Activated naive CD8-positive, alpha-beta T cell treated with anti-CD3 and anti-CD28 coated beads, Interleukin-2, amount 50 U/mL, for 24 hours (primary cell): ENCODE data around the gene ZAR1L.

Source experiments
- ATAC-seq: fragments of 150-1000 bp; cut with Tn5 transposase; one replicate; pipeline ENCODE4 v1.10.0; 2021
- DNase-seq: peaks from one replicate; pipeline ENCODE4 v3.0.0; 2021
- H3K27ac Mint-ChIP-seq: one replicate; pipeline ENCODE4 v1.8.0; 2021; ENCODE audit warnings: mild to moderate bottlenecking, mixed read lengths
- H3K27me3 Mint-ChIP-seq: one replicate; pipeline ENCODE4 v1.8.0; 2021; ENCODE audit warnings: mixed read lengths
- H3K36me3 Mint-ChIP-seq: one replicate; pipeline ENCODE4 v1.8.0; 2021; ENCODE audit warnings: low read depth, mixed read lengths
- H3K4me1 Mint-ChIP-seq: one replicate; pipeline ENCODE4 v1.8.0; 2021; ENCODE audit warnings: mixed read lengths
- H3K4me3 Mint-ChIP-seq: one replicate; pipeline ENCODE4 v1.8.0; 2021; ENCODE audit warnings: mild to moderate bottlenecking, moderate library complexity, mixed read lengths
- H3K9me3 Mint-ChIP-seq: one replicate; pipeline ENCODE4 v1.8.0; 2021; ENCODE audit warnings: mixed read lengths

ZAR1L gene

GRCh38 chr13:32314271-32315237 is 609 bp downstream of the ZAR1L start:
- Mint-ChIP-seq H3K9me3 (no peaks in the 10 kb centered on the region), H3K4me1 (peaks cover 25% of the 10 kb centered on the region), H3K27me3 (no peaks in the 10 kb centered on the region), H3K27ac (peak overlapping the region; percentile 100), H3K36me3 (peaks cover 9% of the 10 kb centered on the region), H3K4me3 (peak overlapping the region; percentile 89)
- ATAC-seq (peak; percentile 65), DNase-seq (peak; percentile 65)

- no peaks in the 10 kb centered on the region for H3K27me3 Mint-ChIP-seq
- H3K36me3 Mint-ChIP-seq = no peaks in the 10 kb centered on the region
- no peaks in the 10 kb centered on the region for H3K9me3 Mint-ChIP-seq
Measured at GRCh38 chr13:32311188-32311897, 3.8 kb downstream of the ZAR1L start.

DNA sequence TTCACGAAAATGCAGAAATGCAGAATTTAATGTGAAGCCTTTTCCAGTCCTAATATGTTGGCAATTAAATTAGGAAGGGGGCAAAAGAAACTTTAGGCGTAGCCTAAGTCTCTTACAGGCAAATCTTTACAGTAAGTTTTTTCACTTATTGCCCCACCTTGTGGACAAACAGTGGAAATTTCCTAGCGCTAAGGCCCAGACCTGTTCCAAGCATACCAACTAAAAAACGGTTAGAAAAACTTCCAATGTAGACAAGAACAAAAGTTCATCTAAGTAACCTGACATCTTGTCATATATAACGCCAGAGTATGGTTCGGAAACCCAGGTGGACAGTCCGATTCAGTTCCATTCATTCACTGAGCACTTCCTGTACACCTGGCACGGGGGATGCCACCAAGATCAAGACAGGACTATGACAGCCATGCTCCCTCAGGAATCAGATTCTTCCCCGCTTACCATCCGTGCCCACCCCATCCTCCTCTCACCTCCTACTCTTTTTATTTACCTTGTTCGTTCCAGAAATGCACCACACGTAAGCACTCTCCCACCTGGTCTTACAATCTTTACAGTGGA is 4.9 kb downstream of the ZAR1L start:
- H3K27ac Mint-ChIP-seq = no peak overlapping the region
- ATAC-seq (peak; percentile 52), DNase-seq (no peak)
- H3K27me3 Mint-ChIP-seq = no peaks in the 10 kb centered on the region
- H3K36me3 Mint-ChIP-seq = no peaks in the 10 kb centered on the region
- H3K4me3 Mint-ChIP-seq = no peak overlapping the region
- H3K9me3 Mint-ChIP-seq = no peaks in the 10 kb centered on the region
- peaks cover 18% of the 10 kb centered on the region for H3K4me1 Mint-ChIP-seq

More at GRCh38 chr13:32311188-32311897, 3.8 kb downstream of the ZAR1L start:
- no peak overlapping the region for H3K4me3 Mint-ChIP-seq
- ATAC-seq = no peak
- no peak for DNase-seq
- H3K27ac Mint-ChIP-seq = no peak overlapping the region
- H3K4me1 Mint-ChIP-seq = peaks cover 20% of the 10 kb centered on the region

DNA sequence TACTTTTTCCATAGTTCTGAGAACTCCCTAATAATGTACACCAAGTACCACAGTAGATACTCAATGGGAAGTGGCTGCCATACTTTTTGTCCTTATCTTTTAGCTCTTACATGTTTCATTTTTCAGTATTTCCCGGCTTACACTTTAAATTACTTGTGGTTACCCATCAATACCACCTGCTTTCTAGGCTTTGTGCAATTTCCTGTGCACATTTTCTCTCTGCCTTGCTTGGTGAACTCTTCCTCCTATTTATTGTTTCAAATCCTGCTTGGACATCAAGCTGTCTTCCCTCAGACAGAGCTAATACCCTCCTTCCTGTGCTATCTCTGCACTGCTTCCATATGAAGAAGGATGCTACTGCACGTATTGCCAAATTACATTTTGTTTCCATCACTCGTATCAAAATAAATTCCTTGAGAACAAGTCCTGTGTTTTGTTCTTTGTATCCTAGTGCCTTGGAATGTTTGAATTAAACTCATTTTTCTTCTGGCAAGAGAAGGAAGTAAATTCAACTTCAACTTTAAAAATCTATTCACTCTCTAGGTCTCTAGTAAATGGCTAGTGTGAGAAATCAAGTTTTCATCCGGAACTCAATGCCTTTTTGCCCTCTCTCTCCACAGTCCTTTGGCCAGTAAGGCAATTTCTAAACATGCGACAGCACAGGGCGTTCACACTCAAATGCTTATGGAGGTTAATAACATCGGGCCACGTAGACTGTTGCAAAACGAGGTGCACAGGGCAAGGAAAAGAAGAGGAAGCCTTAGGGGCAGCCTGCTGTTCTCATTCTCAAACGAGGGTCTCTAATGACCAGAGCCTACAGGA is 5.6 kb downstream of the ZAR1L start:
- peak; percentile 30 for ATAC-seq
- no peaks in the 10 kb centered on the region for H3K9me3 Mint-ChIP-seq
- no peak overlapping the region for H3K27ac Mint-ChIP-seq
- no peaks in the 10 kb centered on the region for H3K36me3 Mint-ChIP-seq
- H3K4me3 Mint-ChIP-seq = no peak overlapping the region
- no peak for DNase-seq
- no peaks in the 10 kb centered on the region for H3K27me3 Mint-ChIP-seq
- peaks cover 11% of the 10 kb centered on the region for H3K4me1 Mint-ChIP-seq

DNA sequence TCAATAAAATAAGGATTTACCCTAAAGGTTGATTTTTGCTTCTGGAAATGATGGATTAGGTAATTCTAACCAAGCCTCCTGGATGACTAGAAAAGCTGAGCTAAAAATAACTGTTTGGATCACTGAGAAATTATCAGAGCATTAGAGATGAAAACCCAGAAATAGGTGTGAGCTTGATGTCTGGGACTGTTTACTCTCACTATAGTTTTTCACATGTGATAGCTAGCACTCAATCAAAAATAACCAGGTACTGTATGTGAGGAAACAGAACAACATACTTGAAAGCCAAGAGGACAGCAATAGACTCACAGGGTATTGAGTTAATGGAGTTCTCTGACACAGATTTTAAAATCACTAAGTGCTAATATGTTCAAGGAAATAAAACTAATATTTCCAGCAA is 9.5 kb downstream of the ZAR1L start:
- Mint-ChIP-seq H3K27me3 (no peaks in the 10 kb centered on the region), H3K9me3 (no peaks in the 10 kb centered on the region), H3K4me1 (peaks cover 8% of the 10 kb centered on the region), H3K27ac (no peak overlapping the region), H3K4me3 (no peak overlapping the region), H3K36me3 (no peaks in the 10 kb centered on the region)
- ATAC-seq (no peak), DNase-seq (no peak)

DNA sequence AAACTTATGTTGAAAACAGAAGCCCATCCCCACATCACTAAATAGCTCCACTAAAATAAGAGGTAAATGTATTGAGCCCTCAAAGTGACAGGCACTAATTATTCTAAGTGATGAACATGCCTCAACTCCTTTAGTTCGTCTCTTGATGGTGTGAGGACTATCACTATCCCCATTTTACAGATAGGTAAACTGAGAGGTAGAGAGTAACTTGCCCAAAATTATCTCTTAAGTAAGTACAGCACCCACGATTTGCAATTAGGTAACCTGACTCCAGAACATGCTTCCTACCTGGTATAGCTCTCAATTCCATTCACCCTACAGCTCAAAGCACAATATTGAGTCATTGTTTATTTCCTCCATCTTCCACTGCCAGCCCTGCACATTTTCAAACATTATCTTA is 12.7 kb downstream of the ZAR1L start:
- peaks cover 11% of the 10 kb centered on the region for H3K4me1 Mint-ChIP-seq
- H3K27me3 Mint-ChIP-seq = peaks cover 13% of the 10 kb centered on the region
- H3K4me3 Mint-ChIP-seq = no peak overlapping the region
- H3K9me3 Mint-ChIP-seq = no peaks in the 10 kb centered on the region
- DNase-seq = no peak
- no peak overlapping the region for H3K27ac Mint-ChIP-seq
- ATAC-seq = no peak
- no peaks in the 10 kb centered on the region for H3K36me3 Mint-ChIP-seq

GRCh38 chr13:32300920-32301319 is 14.2 kb downstream of the ZAR1L start:
- no peak for DNase-seq

GRCh38 chr13:32300406-32300805 is 14.8 kb downstream of the ZAR1L start:
- Mint-ChIP-seq H3K9me3 (no peaks in the 10 kb centered on the region), H3K4me3 (no peak overlapping the region), H3K27me3 (peaks cover 13% of the 10 kb centered on the region), H3K27ac (no peak overlapping the region), H3K36me3 (no peaks in the 10 kb centered on the region), H3K4me1 (peaks cover 18% of the 10 kb centered on the region)
- DNase-seq (no peak), ATAC-seq (no peak)

More at GRCh38 chr13:32300920-32301319, 14.2 kb downstream of the ZAR1L start:
- H3K4me1 Mint-ChIP-seq = peaks cover 18% of the 10 kb centered on the region
- H3K27me3 Mint-ChIP-seq = peaks cover 13% of the 10 kb centered on the region
- H3K9me3 Mint-ChIP-seq = no peaks in the 10 kb centered on the region
- no peak overlapping the region for H3K27ac Mint-ChIP-seq
- no peaks in the 10 kb centered on the region for H3K36me3 Mint-ChIP-seq
- peak; percentile 31 for ATAC-seq
- no peak overlapping the region for H3K4me3 Mint-ChIP-seq

DNA sequence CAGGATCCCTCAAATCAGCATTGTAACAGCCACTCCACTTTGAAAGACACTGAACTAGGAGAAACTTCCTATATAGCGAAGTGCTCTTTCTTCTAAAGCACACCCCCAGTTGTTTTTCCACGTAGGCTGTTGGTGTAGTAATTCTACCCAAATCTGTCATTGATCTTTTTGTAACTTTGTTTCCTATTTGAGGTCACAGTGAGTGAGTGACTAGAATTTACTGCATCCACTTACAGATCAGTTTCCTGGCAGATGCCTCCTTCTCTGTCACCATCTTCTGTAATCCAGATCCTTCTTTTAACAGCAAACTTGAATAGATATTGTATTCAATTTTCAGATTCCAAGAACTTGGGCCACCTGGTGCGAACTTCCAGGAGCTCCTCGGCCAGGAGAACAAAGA is 15.3 kb downstream of the ZAR1L start:
- H3K36me3 Mint-ChIP-seq = no peaks in the 10 kb centered on the region
- peaks cover 13% of the 10 kb centered on the region for H3K27me3 Mint-ChIP-seq
- H3K9me3 Mint-ChIP-seq = no peaks in the 10 kb centered on the region
- ATAC-seq = peak; percentile 69
- no peak for DNase-seq
- H3K4me3 Mint-ChIP-seq = no peak overlapping the region
- no peak overlapping the region for H3K27ac Mint-ChIP-seq
- peaks cover 18% of the 10 kb centered on the region for H3K4me1 Mint-ChIP-seq

GRCh38 chr13:32298695-32299094 is 16.5 kb downstream of the ZAR1L start:
- Mint-ChIP-seq H3K4me1 (peaks cover 18% of the 10 kb centered on the region), H3K27ac (no peak overlapping the region), H3K9me3 (no peaks in the 10 kb centered on the region), H3K4me3 (no peak overlapping the region), H3K36me3 (no peaks in the 10 kb centered on the region), H3K27me3 (peaks cover 17% of the 10 kb centered on the region)
- ATAC-seq (no peak), DNase-seq (no peak)

DNA sequence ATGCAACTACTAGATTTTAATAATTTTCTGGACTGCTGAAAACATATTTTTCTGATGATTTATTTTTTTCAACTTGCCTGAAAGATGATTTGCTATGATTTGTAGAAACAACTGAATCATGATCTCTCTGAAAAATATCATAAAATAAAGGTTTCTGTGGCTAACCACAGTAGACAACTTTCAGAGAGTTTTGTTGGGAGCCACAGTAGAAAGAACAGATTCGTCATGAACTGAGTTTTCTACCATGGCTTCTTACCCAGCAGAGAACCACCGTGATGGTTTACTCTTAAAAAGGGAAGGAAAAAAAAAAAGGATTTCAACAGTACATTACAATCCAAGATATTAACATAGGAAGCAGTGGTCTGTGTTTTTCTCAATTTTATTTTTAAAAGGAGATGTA is 18.0 kb downstream of the ZAR1L start:
- ATAC-seq = peak; percentile 61
- DNase-seq = no peak
- H3K36me3 Mint-ChIP-seq = no peaks in the 10 kb centered on the region
- no peak overlapping the region for H3K4me3 Mint-ChIP-seq
- no peaks in the 10 kb centered on the region for H3K9me3 Mint-ChIP-seq
- no peak overlapping the region for H3K27ac Mint-ChIP-seq
- H3K4me1 Mint-ChIP-seq = peaks cover 18% of the 10 kb centered on the region
- peaks cover 17% of the 10 kb centered on the region for H3K27me3 Mint-ChIP-seq

- Mint-ChIP-seq H3K36me3 (no peaks in the 10 kb centered on the region), H3K27me3 (no peaks in the 10 kb centered on the region), H3K9me3 (no peaks in the 10 kb centered on the region), H3K4me3 (no peak overlapping the region), H3K27ac (no peak overlapping the region), H3K4me1 (no peaks in the 10 kb centered on the region)
- no peak for DNase-seq
- no peak for ATAC-seq
Measured at GRCh38 chr13:32285633-32285965, 29.6 kb downstream of the ZAR1L start.

DNA sequence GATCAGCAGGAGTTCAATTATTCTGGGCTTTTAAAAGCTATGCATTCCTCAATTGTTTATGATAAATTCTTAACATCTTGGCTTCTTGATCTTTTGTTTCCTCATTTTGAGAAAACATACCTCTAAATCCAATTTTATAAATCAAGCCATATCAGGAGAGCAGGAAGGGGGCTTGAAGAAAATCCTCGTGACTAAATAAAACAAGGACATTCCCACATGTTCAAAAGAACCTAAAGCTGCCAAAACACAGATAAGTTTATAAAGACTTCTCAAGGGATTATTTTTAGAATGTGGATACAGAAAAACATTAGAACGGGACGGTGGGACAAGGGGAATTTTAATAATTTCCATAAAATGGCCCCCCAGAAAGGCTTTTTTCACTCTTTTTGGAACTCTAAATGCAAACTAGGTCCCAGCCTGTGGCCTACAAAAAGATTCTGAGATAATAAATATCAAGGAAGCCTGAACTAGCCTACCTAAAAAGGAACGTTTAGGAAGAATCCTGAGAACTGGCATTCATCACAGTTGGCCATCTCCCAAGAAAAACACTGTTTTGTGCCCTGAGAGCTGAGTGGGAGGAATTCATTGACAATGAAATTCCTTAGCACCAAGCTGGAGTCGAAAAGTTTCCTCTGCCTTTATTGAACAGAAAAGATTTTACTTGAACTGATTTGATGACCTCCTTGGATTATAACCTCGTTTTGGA is 30.1 kb downstream of the ZAR1L start:
- Mint-ChIP-seq H3K27ac (no peak overlapping the region), H3K9me3 (no peaks in the 10 kb centered on the region), H3K4me3 (no peak overlapping the region), H3K27me3 (no peaks in the 10 kb centered on the region), H3K4me1 (no peaks in the 10 kb centered on the region), H3K36me3 (no peaks in the 10 kb centered on the region)
- ATAC-seq (no peak), DNase-seq (no peak)
